Body of pancreas (tissue), 4 donors: Measurements from ENCODE around the gene CTIF.

Experiments
- CTCF ChIP-seq, 7 experiments: fragments of 450-650 bp in 4 of 7; fragments of 200-600 bp in 3 of 7; sonication (generic) in 3 of 7; IDR thresholded peaks; one replicate each; pipeline ENCODE4 v1.5.1; 2016 to 2019; ENCODE audit warnings: antibody characterized with exemption in 7 of 7
- POLR2A ChIP-seq, 3 donors: fragments of 450-650 bp; IDR thresholded peaks; one replicate each; pipeline ENCODE4 v1.6.1; 2016; ENCODE audit warnings: antibody characterized with exemption in 3 of 3, mild to moderate bottlenecking in 2 of 3

GRCh38 chr18:48688961-48689360 is 150.1 kb downstream of the CTIF start:
- TF ChIP-seq POLR2A (IDR thresholded peaks at IDR 0.05) (no peak), CTCF (IDR thresholded peaks at IDR 0.05) (no peak)
